ENCODE measurements around the gene NT5C. TPM values are rescaled to one million over a fixed set of nuclear protein-coding genes. Genes with fewer than 3 reads are reported as not detected.
"Not testable (repeated sequence)": the region's sequence is repeated elsewhere in the genome, so short reads cannot be mapped to it uniquely, and the experiment has no call there.

Gene NT5C
- total RNA-seq, 4 donors from 2014 or later, result 74.5 to 121 (median 99.6) TPM

DNA sequence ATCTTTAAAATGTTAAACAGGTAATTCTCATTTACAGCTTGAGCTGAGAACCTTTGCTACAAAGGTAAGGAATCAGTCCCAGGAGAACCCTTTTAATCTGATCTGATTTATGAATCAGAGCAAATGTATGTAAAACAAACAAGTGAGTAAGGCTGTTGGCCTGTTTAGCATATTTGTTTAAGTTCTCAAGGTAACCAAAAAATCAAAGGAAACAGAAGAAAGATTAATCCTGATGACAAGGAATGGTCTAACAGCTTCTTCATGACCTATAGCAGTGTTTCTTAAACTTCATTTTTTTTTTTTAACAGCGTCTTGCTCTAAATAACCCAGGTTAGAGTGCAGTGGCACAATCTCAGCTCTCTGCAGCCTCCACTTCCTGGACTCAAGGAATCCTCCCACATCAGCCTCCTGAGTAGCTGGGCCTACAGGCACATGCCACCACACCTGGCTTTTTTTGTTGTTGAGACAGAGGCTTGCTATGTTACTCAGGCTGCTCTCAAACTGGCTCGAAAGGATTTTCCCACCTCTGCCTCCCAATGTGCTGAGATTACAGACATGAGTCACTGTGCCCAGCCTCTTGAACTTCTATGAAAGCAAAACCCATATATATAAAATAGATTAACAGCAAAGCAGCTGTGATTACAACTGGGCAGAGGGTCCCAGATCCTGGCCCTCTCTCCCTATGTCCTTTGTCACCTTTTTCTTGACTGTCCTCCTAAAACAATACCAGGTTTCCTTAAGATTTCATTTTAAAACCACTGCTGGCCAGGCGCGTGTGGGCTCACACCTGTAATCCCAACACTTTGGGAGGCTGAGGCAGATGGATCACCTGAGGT, 27.9 kb upstream of the NT5C start:
- H3K36me3 ChIP-seq, result peaks cover 0 to 10% of the 10 kb centered on the region in 2 donors
- no peaks in the 10 kb centered on the region for H3K9me3 ChIP-seq
- no peaks in the 10 kb centered on the region for H3K27me3 ChIP-seq
- H3K27ac ChIP-seq, result no peak overlapping the region
- no peak overlapping the region for H3K4me3 ChIP-seq
- no peak for TF ChIP-seq POLR2A (IDR thresholded peaks at IDR 0.05)
- TF ChIP-seq CTCF (IDR thresholded peaks at IDR 0.05), result no peak
- TF ChIP-seq POLR2AphosphoS5 (IDR thresholded peaks at IDR 0.05), result no peak
- TF ChIP-seq EP300 (IDR thresholded peaks at IDR 0.05), result no peak
- 85 to 100% methylated on average over 3 to 4 of the region's 4 CpGs for WGBS, 2 donors (ENCODE audit: low coverage in 1 of 2)
- no peak for ATAC-seq
- H3K4me1 ChIP-seq, result peaks cover 0 to 7% (median 0%) of the 10 kb centered on the region in 3 donors

GRCh38 chr17:75158480-75158879, 26.9 kb upstream of the NT5C start:
- not testable (repeated sequence) for H3K27me3 ChIP-seq, H3K36me3 ChIP-seq, H3K4me3 ChIP-seq, H3K9me3 ChIP-seq, ATAC-seq, H3K27ac ChIP-seq
- 87% methylated on average over 3 of the region's 8 CpGs; no CpG with 5 or more reads in 1 of the 2 donors for WGBS, 2 donors (ENCODE audit: low coverage in 1 of 2)
- H3K4me1 ChIP-seq, result peaks cover 0 to 13% (median 1%) of the 10 kb centered on the region in 3 donors

DNA sequence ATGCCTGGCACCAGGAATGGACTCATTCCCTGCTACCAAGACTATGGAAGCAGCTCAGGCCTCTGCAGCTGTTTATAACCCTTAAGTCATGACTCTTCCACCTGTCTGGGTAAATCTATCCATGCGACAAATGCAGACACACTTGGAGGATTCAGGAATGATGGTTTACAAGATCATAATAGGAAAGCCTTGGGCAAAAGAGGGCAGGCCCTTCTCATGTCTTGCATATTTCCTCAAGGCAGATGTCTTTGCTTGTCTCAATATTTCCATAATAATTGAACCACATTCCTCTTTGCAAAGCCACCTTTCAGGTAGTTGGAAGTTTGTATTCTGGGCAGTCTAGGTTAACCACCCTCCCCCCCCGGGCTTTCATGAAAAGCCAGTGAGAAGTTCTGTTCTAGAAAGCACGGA, 23.7 kb upstream of the NT5C start:
- ATAC-seq, result no peak
- TF ChIP-seq POLR2A (IDR thresholded peaks at IDR 0.05) (no peak), CTCF (IDR thresholded peaks at IDR 0.05) (no peak), POLR2AphosphoS5 (IDR thresholded peaks at IDR 0.05) (no peak), EP300 (IDR thresholded peaks at IDR 0.05) (no peak)
- peaks cover 0 to 22% (median 6%) of the 10 kb centered on the region in 3 donors for H3K4me1 ChIP-seq
- no peaks in the 10 kb centered on the region for H3K9me3 ChIP-seq
- no peak overlapping the region for H3K4me3 ChIP-seq
- H3K27me3 ChIP-seq, result no peaks in the 10 kb centered on the region
- WGBS, 2 donors (ENCODE audit: low coverage in 1 of 2), result 83 to 92% methylated on average over 1 to 3 of the region's 3 CpGs
- H3K36me3 ChIP-seq, result peaks cover 0 to 4% of the 10 kb centered on the region in 2 donors
- peak overlapping the region in 3 of 4 donors; percentile 60 to 85 (median 68) for H3K27ac ChIP-seq

DNA sequence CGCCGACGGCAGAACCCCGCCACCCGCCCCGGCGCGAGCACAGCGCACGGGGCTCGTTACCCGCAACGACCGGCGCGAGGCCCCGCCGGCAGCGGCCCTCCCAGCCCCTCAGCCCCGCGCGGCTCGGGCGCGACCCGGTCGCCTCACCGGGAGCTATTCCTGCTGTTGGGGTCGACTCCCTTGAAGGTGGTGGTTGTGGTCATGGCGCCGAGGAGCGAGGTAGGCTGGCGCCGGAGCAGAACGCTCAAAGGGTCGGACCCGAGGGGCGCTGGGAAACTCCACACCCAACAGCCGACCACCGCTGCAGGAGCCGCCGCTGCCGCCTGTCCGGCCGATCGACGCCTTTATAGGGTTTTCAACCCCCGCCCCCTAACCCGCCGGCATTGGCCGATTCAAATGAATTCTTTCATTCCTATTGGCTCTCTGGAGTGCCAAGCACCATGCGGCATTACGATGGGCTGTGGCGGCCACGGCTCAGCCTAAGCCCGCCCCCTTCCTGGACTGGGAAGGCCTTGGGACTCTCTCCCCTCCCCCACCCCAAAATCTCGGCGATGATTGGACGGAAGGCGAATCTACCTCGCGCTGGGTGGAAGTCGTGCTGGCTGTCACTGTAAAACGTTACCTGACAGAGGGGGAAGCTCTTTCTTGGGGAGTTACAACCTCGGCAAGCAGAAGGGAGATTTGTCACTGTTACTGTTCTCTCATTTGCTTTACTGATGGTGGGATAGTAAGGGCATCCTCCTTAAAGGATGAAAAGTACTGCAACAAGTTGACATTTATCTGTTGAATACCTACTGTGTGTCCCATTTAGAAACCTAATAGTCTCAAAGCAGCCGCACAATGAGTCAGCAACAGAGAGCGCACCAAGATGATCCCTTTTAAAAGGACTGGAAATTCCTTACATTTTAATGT, 22.9 kb upstream of the NT5C start, which contains the start of gene JPT1:
TSS of gene JPT1 (minus strand) at position 318 of the 912 bp plus-strand sequence. CDS start at position 203, 115 bp downstream.
- TF ChIP-seq CTCF (IDR thresholded peaks at IDR 0.05), result peak in 1 of 4 experiments; percentile 9
- peak; percentile 99 for TF ChIP-seq POLR2AphosphoS5 (IDR thresholded peaks at IDR 0.05)
- no peak for TF ChIP-seq EP300 (IDR thresholded peaks at IDR 0.05)
- peak; percentile 97 to 98 for TF ChIP-seq POLR2A (IDR thresholded peaks at IDR 0.05)
- peak within 1 kb of the TSS in 3 of 4 donors; percentile 82 to 88 (median 85) for H3K27ac ChIP-seq
- peak within 1 kb of the TSS; percentile 41 to 93 for H3K4me3 ChIP-seq
- H3K4me1 ChIP-seq, result peaks cover 0 to 22% (median 6%) of the 10 kb centered on the region in 3 donors
- peak; percentile 100 for ATAC-seq
- H3K27me3 ChIP-seq, result no peaks in the 10 kb centered on the region
- no peaks in the 10 kb centered on the region for H3K9me3 ChIP-seq
- 28 to 35% methylated on average over 3 of the region's 67 CpGs for WGBS, 2 donors (ENCODE audit: low coverage in 1 of 2)
- no peaks in the 10 kb centered on the region for H3K36me3 ChIP-seq

GRCh38 chr17:75153780-75154194, 22.2 kb upstream of the NT5C start:
- Histone ChIP-seq H3K9me3 (no peaks in the 10 kb centered on the region), H3K27ac (peak overlapping the region in 3 of 4 donors; percentile 82 to 88 (median 85)), H3K27me3 (no peaks in the 10 kb centered on the region), H3K4me1 (peaks cover 0 to 22% (median 6%) of the 10 kb centered on the region in 3 donors), H3K36me3 (no peaks in the 10 kb centered on the region), H3K4me3 (peak overlapping the region; percentile 41 to 93)
- TF ChIP-seq CTCF (IDR thresholded peaks at IDR 0.05), result no peak
- TF ChIP-seq POLR2AphosphoS5 (IDR thresholded peaks at IDR 0.05), result no peak
- no peak for TF ChIP-seq EP300 (IDR thresholded peaks at IDR 0.05)
- no peak for TF ChIP-seq POLR2A (IDR thresholded peaks at IDR 0.05)
- ATAC-seq, result no peak
- no CpG with 5 or more reads among the region's 35 CpGs for WGBS, 2 donors (ENCODE audit: low coverage in 1 of 2)

All from gastroesophageal sphincter (tissue), 4 donors.